ENCODE data around the gene CYP4V2. TPM values are rescaled to one million over a fixed set of nuclear protein-coding genes. Genes with fewer than 3 reads are reported as not detected.

The CYP4V2 gene
- total RNA-seq, 1 experiment from 2014 or later = 2.0 TPM

GRCh38 chr4:186158021-186158813 lies 33.1 kb upstream of the CYP4V2 start:
- TF ChIP-seq ZMAT4 (CRISPR knock-in tag; IDR thresholded peaks at IDR 0.05) (no peak), ELF4 (CRISPR knock-in tag; IDR thresholded peaks at IDR 0.05; ENCODE audit: low read depth) (no peak), ZNF219 (CRISPR knock-in tag; IDR thresholded peaks at IDR 0.05; ENCODE audit: borderline replicate concordance) (no peak), ERG (CRISPR knock-in tag; IDR thresholded peaks at IDR 0.05) (no peak), E2F4 (CRISPR knock-in tag; IDR thresholded peaks at IDR 0.05; ENCODE audit: borderline replicate concordance, low read depth) (no peak), E2F5 (CRISPR knock-in tag; IDR thresholded peaks at IDR 0.05) (no peak), GABPB1 (CRISPR knock-in tag; IDR thresholded peaks at IDR 0.05) (no peak), IRF2 (CRISPR knock-in tag; IDR thresholded peaks at IDR 0.05; ENCODE audit: borderline replicate concordance, low read depth) (no peak), ZNF121 (CRISPR knock-in tag; IDR thresholded peaks at IDR 0.05) (no peak), ESRRA (CRISPR knock-in tag; IDR thresholded peaks at IDR 0.05; ENCODE audit: borderline replicate concordance) (no peak)
- Mint-ChIP-seq H3K27ac (peak overlapping the region; percentile 44; the same call in 1 of the 2 replicates), H3K9me3 (no peaks in the 10 kb centered on the region), H3K4me3 (no peak overlapping the region), H3K4me1 (peaks cover 11% of the 10 kb centered on the region), H3K27me3 (ENCODE audit: low read depth) (no peaks in the 10 kb centered on the region), H3K36me3 (peaks cover 21% of the 10 kb centered on the region)
- DNase-seq (ENCODE audit: low spot score) = no peak
- ChIA-PET CTCF (interaction anchor here (0.5 to 1.2 kb wide), 3 partner anchors 11 to 33 kb away, joined by 3 read pairs; partner anchors contain the start of gene CYP4V2), POLR2A (no interaction called here)
- no peak; the same call in 1 of the 2 replicates for ATAC-seq

- Mint-ChIP-seq H3K4me3 (no peak overlapping the region), H3K9me3 (no peaks in the 10 kb centered on the region), H3K27me3 (ENCODE audit: low read depth) (no peaks in the 10 kb centered on the region), H3K36me3 (peaks cover 19% of the 10 kb centered on the region), H3K4me1 (peaks cover 9% of the 10 kb centered on the region), H3K27ac (no peak overlapping the region)
- no peak for DNase-seq (ENCODE audit: low spot score)
- TF ChIP-seq NFE2L1 (CRISPR knock-in tag; IDR thresholded peaks at IDR 0.05) (no peak), ZNF317 (CRISPR knock-in tag; IDR thresholded peaks at IDR 0.05; ENCODE audit: borderline replicate concordance, low read depth) (no peak)
- no peak for ATAC-seq
- ChIA-PET POLR2A (no interaction called here), CTCF (interaction anchor here (1.0 kb wide), 1 partner anchor 21 kb away, joined by 3 read pairs; no protein-coding TSS in a partner anchor)
These were observed 32.4 kb upstream of the CYP4V2 start for GRCh38 chr4:186158966-186159365.

- Mint-ChIP-seq H3K27ac (no peak overlapping the region), H3K9me3 (no peaks in the 10 kb centered on the region), H3K27me3 (ENCODE audit: low read depth) (no peaks in the 10 kb centered on the region), H3K36me3 (peaks cover 14% of the 10 kb centered on the region), H3K4me3 (no peak overlapping the region), H3K4me1 (peaks cover 12% of the 10 kb centered on the region)
- ChIA-PET POLR2A (no interaction called here), CTCF (no interaction called here)
- ATAC-seq (0 out of 2 replicates have a peak, but pooled peaks have one; percentile 28), DNase-seq (ENCODE audit: low spot score) (no peak)
- TF ChIP-seq ZNF232 (CRISPR knock-in tag; IDR thresholded peaks at IDR 0.05) (no peak), CBFB (CRISPR knock-in tag; IDR thresholded peaks at IDR 0.05; ENCODE audit: low read depth) (no peak), ZNF317 (CRISPR knock-in tag; IDR thresholded peaks at IDR 0.05; ENCODE audit: borderline replicate concordance, low read depth) (no peak), FOXK1 (CRISPR knock-in tag; IDR thresholded peaks at IDR 0.05) (no peak), ERG (CRISPR knock-in tag; IDR thresholded peaks at IDR 0.05) (no peak), ELF4 (CRISPR knock-in tag; IDR thresholded peaks at IDR 0.05; ENCODE audit: low read depth) (no peak), ZNF396 (CRISPR knock-in tag; IDR thresholded peaks at IDR 0.05; ENCODE audit: borderline replicate concordance) (no peak), PRDM15 (CRISPR knock-in tag; IDR thresholded peaks at IDR 0.05) (no peak), GRHL2 (CRISPR knock-in tag; IDR thresholded peaks at IDR 0.05; ENCODE audit: insufficient replicate concordance, severe bottlenecking) (no peak), NR1H2 (CRISPR knock-in tag; IDR thresholded peaks at IDR 0.05) (no peak), SMAD3 (CRISPR knock-in tag; IDR thresholded peaks at IDR 0.05; ENCODE audit: borderline replicate concordance) (no peak), RELA (CRISPR knock-in tag; IDR thresholded peaks at IDR 0.05; ENCODE audit: borderline replicate concordance) (no peak)
These were observed 31.8 kb upstream of the CYP4V2 start for GRCh38 chr4:186159613-186160012.
